ENCODE data around the gene ATP13A5.

The ATP13A5 gene

DNA sequence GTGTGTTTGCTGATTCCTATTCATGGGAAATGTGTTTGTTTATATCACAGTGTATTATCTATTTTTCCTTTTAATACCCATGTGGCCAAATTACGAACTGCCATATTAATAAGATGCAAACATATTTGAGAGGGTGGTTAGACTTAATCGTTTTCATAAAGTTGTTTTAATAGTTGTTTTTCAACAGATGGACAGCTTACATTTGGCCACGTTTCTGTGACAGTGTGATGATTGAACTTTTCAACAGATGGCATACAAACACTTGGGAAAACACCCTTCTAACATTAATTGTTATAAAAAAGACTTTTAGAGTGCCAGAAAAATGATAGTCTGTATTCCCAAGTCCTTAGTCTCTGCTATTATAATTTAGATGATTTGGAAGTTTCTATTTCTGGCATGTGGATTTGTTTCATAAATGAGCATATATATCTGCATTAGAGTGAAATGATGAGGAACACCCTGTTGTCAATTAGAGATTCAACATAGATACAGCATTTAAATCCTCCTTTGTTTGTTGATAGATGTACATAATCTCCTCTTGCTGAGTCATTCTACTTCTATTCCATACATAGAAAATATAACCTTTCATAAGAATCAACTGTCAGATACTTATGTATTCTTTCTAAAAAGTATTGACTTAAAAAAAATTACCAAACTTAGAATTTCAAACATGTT is 124.4 kb downstream of the ATP13A5 start:
- Histone ChIP-seq H2AFZ (ENCODE audit: low read depth, low read length) (no peak overlapping the region), H3K36me3 (ENCODE audit: insufficient read depth, low read length) (no peaks in the 10 kb centered on the region), H3K4me1 (ENCODE audit: insufficient read depth, low read length) (no peaks in the 10 kb centered on the region), H3K27me3 (ENCODE audit: insufficient read depth, low read length, poor library complexity) (no peaks in the 10 kb centered on the region), H3K79me2 (ENCODE audit: insufficient read depth, low read length) (no peaks in the 10 kb centered on the region), H3K4me2 (ENCODE audit: insufficient read depth, low read length) (no peak overlapping the region), H3K27ac (ENCODE audit: low read length) (no peak overlapping the region), H3K4me3 (ENCODE audit: low read depth in 1 of 2, low read length in 2 of 2) (no peak overlapping the region), H3K9ac (ENCODE audit: low read depth, low read length) (no peak overlapping the region), H3K9me3 (ENCODE audit: insufficient read depth, low read length, severe bottlenecking) (peaks cover 7% of the 10 kb centered on the region), H4K20me1 (ENCODE audit: insufficient read depth, low read length) (no peaks in the 10 kb centered on the region)
- no peak for ATAC-seq (ENCODE audit: insufficient read depth, low read depth)
- no peak for DNase-seq
- TF ChIP-seq EZH2 (IDR thresholded peaks at IDR 0.05; ENCODE audit: borderline replicate concordance, low read depth, low read length, severe bottlenecking): no peak
- TF ChIP-seq, protein P1, sequence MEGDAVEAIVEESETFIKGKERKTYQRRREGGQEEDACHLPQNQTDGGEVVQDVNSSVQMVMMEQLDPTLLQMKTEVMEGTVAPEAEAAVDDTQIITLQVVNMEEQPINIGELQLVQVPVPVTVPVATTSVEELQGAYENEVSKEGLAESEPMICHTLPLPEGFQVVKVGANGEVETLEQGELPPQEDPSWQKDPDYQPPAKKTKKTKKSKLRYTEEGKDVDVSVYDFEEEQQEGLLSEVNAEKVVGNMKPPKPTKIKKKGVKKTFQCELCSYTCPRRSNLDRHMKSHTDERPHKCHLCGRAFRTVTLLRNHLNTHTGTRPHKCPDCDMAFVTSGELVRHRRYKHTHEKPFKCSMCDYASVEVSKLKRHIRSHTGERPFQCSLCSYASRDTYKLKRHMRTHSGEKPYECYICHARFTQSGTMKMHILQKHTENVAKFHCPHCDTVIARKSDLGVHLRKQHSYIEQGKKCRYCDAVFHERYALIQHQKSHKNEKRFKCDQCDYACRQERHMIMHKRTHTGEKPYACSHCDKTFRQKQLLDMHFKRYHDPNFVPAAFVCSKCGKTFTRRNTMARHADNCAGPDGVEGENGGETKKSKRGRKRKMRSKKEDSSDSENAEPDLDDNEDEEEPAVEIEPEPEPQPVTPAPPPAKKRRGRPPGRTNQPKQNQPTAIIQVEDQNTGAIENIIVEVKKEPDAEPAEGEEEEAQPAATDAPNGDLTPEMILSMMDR (IDR thresholded peaks at IDR 0.05; ENCODE audit: borderline replicate concordance, extremely low read depth, low read length, poor library complexity, severe bottlenecking): no peak

DNA sequence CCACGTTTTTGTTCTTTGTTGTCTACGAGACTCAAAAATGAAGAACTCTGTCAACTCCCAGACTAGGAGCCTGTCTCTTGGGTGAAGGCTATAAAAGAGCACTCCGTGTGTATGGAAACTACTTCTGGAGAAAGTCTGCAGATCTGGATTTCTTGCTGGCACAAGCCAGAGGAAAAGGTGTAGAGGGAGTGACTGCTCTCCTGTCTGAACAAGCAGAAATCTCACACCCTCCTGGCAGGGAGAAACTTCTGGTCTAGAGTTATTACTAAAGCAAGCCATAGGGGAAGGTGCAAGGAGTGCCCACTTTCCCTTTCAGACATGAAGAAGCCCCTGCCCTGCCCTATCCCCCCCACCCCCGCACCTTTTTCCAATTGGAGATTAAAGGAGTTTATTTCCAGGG is 128.1 kb downstream of the ATP13A5 start:
- no peak overlapping the region for H3K27ac ChIP-seq (ENCODE audit: low read length)
- no peaks in the 10 kb centered on the region for H3K79me2 ChIP-seq (ENCODE audit: insufficient read depth, low read length)
- ATAC-seq (ENCODE audit: insufficient read depth, low read depth): no peak
- DNase-seq: no peak
- H3K4me3 ChIP-seq (ENCODE audit: low read depth in 1 of 2, low read length in 2 of 2): no peak overlapping the region
- H3K9ac ChIP-seq (ENCODE audit: low read depth, low read length): no peak overlapping the region
- H3K36me3 ChIP-seq (ENCODE audit: insufficient read depth, low read length): no peaks in the 10 kb centered on the region
- H4K20me1 ChIP-seq (ENCODE audit: insufficient read depth, low read length): no peaks in the 10 kb centered on the region
- H3K4me2 ChIP-seq (ENCODE audit: insufficient read depth, low read length): no peak overlapping the region
- H3K27me3 ChIP-seq (ENCODE audit: insufficient read depth, low read length, poor library complexity): no peaks in the 10 kb centered on the region
- no peaks in the 10 kb centered on the region for H3K4me1 ChIP-seq (ENCODE audit: insufficient read depth, low read length)
- no peak overlapping the region for H2AFZ ChIP-seq (ENCODE audit: low read depth, low read length)
- H3K9me3 ChIP-seq (ENCODE audit: insufficient read depth, low read length, severe bottlenecking): peaks cover 21% of the 10 kb centered on the region
- no peak for TF ChIP-seq EZH2 (IDR thresholded peaks at IDR 0.05; ENCODE audit: borderline replicate concordance, low read depth, low read length, severe bottlenecking)
- TF ChIP-seq, protein P1 (IDR thresholded peaks at IDR 0.05; ENCODE audit: borderline replicate concordance, extremely low read depth, low read length, poor library complexity, severe bottlenecking): no peak

DNA sequence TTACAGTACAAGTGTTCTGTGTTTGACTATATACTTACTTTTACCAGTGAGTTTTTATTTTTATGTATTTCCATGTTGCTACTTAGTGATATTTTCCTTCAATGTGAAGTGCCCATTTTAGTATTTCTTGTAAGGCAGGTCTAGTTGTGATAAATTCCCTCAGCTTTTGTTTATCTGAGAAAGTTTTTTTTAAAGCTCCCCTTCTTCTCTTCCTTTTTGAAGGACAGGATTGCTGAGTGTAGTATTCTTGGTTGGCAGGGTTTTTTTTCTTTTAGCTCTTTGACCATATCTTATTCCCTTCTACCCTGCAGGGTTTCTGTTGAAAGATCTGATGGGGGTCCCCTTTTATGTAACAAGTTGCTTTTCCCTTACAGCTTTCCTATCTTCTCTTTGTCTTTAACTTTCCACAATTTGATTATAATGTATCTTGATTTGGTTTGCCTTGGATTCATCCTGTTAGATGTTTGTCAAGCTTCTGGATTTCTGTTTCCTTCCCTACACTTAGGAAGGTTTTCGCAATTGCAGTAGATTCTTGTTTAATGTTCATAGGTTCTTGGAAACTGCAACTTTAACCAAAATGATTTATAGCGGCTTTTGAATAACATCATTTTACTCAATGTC is 129.6 kb downstream of the ATP13A5 start:
- DNase-seq: no peak
- Histone ChIP-seq H3K9ac (ENCODE audit: low read depth, low read length) (no peak overlapping the region), H3K9me3 (ENCODE audit: insufficient read depth, low read length, severe bottlenecking) (peaks cover 21% of the 10 kb centered on the region)

More for the DNA sequence above, 129.6 kb downstream of the ATP13A5 start:
- Histone ChIP-seq H3K4me2 (ENCODE audit: insufficient read depth, low read length) (no peak overlapping the region), H3K4me3 (ENCODE audit: low read depth in 1 of 2, low read length in 2 of 2) (no peak overlapping the region), H3K79me2 (ENCODE audit: insufficient read depth, low read length) (no peaks in the 10 kb centered on the region), H2AFZ (ENCODE audit: low read depth, low read length) (no peak overlapping the region), H3K36me3 (ENCODE audit: insufficient read depth, low read length) (no peaks in the 10 kb centered on the region), H3K27me3 (ENCODE audit: insufficient read depth, low read length, poor library complexity) (no peaks in the 10 kb centered on the region), H4K20me1 (ENCODE audit: insufficient read depth, low read length) (no peaks in the 10 kb centered on the region), H3K4me1 (ENCODE audit: insufficient read depth, low read length) (no peaks in the 10 kb centered on the region), H3K27ac (ENCODE audit: low read length) (no peak overlapping the region)
- TF ChIP-seq, protein P1 (IDR thresholded peaks at IDR 0.05; ENCODE audit: borderline replicate concordance, extremely low read depth, low read length, poor library complexity, severe bottlenecking): no peak
- no peak for TF ChIP-seq EZH2 (IDR thresholded peaks at IDR 0.05; ENCODE audit: borderline replicate concordance, low read depth, low read length, severe bottlenecking)
- no peak for ATAC-seq (ENCODE audit: insufficient read depth, low read depth)
